ENCODE results near the gene UFSP2. TPM values are rescaled to one million over a fixed set of nuclear protein-coding genes. Genes with fewer than 3 reads are reported as not detected.

UFSP2 gene, protein sequence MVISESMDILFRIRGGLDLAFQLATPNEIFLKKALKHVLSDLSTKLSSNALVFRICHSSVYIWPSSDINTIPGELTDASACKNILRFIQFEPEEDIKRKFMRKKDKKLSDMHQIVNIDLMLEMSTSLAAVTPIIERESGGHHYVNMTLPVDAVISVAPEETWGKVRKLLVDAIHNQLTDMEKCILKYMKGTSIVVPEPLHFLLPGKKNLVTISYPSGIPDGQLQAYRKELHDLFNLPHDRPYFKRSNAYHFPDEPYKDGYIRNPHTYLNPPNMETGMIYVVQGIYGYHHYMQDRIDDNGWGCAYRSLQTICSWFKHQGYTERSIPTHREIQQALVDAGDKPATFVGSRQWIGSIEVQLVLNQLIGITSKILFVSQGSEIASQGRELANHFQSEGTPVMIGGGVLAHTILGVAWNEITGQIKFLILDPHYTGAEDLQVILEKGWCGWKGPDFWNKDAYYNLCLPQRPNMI
- total RNA-seq (43.1 and 50.3 TPM in 2 replicates), polyA plus RNA-seq (33.1 and 43.2 TPM in 2 replicates), polyA minus RNA-seq (ENCODE audit: low replicate concordance) (12.7 and 14.6 TPM in 2 replicates)
- polyA plus RNA-seq (2012): 27.3 and 30.9 TPM in 2 replicates

DNA sequence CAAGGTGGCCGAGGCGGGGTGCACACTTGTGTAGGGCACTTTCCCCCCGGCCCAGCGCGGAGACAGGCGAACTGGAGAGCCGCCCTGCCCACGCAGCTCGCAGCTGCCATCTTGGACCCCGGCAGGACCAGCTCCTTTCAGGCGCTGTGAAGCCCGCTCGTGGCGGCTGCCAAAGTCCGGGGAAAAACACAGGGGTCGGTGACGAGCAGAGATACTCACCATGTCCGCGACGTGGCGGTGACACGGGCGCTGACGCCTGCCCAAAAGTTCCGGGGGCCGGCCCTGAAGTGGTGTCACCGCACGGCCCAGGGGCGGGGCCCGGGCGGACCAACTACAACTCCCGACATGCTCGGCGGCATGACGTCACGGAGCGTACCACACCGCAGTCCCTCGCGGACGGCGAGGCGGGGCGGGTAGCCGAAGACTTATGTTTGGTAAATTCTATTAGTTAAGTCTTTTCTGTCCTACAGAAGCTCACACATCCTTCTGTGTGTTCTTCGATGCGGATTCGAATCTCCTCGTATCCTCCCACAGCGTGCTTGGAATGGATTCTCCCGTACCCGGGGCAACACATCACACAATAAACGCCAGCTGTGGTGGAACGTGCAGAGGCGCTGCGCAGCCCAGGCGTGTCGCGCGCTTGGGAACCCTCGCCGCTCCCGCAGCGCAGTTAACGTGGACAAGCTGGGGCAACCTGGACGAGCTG, at the start of gene UFSP2:
Gene UFSP2, minus strand, starts transcription at position 318 of the 706 bp plus-strand sequence. Its CDS starts 96 bp downstream, at position 222.
- Histone ChIP-seq H4K20me1 (ENCODE audit: control insufficient read depth, extremely low read depth, insufficient read depth, low read length) (no peaks in the 10 kb centered on the region), H3K79me2 (ENCODE audit: control insufficient read depth, insufficient read depth, low read length) (peaks cover 9% of the 10 kb centered on the region), H3K27ac (ENCODE audit: insufficient read depth, low read length) (peak within 1 kb of the TSS; percentile 99), H3K4me3 (replicated peaks in 1 of 4; ENCODE audit: control extremely low read depth in 1 of 4, insufficient read depth in 1 of 4, low read depth in 3 of 4, low read length in 4 of 4) (peak within 1 kb of the TSS; percentile 54 to 95 (median 72)), H3K4me1 (ENCODE audit: control insufficient read depth, extremely low read depth, insufficient read depth, low read length) (peaks cover 9% of the 10 kb centered on the region), H3K27me3 (ENCODE audit: control insufficient read depth, insufficient read depth, low read length) (no peaks in the 10 kb centered on the region), H3K36me3 (ENCODE audit: control insufficient read depth, insufficient read depth, low read length) (no peaks in the 10 kb centered on the region), H3K4me2 (ENCODE audit: extremely low read depth, insufficient read depth, low read length) (peak within 1 kb of the TSS; percentile 98), H2AFZ (ENCODE audit: low read length) (peak within 1 kb of the TSS; percentile 96), H3K9ac (ENCODE audit: insufficient read depth, low read length) (peak within 1 kb of the TSS; percentile 98), H3K9me3 (ENCODE audit: control insufficient read depth, insufficient read depth, low read depth, low read length) (no peaks in the 10 kb centered on the region)
- TF ChIP-seq, protein P1, sequence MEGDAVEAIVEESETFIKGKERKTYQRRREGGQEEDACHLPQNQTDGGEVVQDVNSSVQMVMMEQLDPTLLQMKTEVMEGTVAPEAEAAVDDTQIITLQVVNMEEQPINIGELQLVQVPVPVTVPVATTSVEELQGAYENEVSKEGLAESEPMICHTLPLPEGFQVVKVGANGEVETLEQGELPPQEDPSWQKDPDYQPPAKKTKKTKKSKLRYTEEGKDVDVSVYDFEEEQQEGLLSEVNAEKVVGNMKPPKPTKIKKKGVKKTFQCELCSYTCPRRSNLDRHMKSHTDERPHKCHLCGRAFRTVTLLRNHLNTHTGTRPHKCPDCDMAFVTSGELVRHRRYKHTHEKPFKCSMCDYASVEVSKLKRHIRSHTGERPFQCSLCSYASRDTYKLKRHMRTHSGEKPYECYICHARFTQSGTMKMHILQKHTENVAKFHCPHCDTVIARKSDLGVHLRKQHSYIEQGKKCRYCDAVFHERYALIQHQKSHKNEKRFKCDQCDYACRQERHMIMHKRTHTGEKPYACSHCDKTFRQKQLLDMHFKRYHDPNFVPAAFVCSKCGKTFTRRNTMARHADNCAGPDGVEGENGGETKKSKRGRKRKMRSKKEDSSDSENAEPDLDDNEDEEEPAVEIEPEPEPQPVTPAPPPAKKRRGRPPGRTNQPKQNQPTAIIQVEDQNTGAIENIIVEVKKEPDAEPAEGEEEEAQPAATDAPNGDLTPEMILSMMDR (conservative IDR thresholded peaks at IDR 0.05 in 1 of 2, IDR thresholded peaks at IDR 0.05 in 1 of 2; ENCODE audit: low read depth in 1 of 2, low read length in 2 of 2): no peak
- no peak for TF ChIP-seq EZH2 (IDR thresholded peaks at IDR 0.05; ENCODE audit: low read length, missing control alignments)
- DNase-seq (ENCODE audit: low read depth in 2 of 2): peak; percentile 86 to 92

DNA sequence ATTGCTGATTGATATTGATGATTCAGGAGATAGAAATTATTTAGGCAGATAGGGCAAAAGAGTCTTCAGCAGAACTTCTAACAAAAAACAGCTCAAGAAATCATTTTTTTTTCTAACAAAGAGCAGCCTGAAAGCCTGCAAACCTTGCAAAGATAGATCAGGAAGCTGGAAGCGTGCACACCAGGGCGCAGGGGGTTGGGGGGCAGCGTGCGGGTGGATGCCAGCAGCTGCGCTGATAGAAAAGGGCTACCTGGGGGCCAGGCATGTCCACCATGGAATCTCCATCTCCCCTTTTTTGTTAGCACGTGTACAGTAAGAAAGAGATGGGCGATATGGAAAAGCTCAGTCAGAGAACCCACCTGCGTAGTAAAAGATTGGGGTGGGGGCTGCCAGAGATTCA, 47.5 kb upstream of the UFSP2 start:
- no peak for DNase-seq (ENCODE audit: low read depth in 2 of 2)
- TF ChIP-seq EZH2 (IDR thresholded peaks at IDR 0.05; ENCODE audit: low read length, missing control alignments): no peak
- TF ChIP-seq, protein P1 (conservative IDR thresholded peaks at IDR 0.05 in 1 of 2, IDR thresholded peaks at IDR 0.05 in 1 of 2; ENCODE audit: low read depth in 1 of 2, low read length in 2 of 2): no peak
- Histone ChIP-seq H3K36me3 (ENCODE audit: control insufficient read depth, insufficient read depth, low read length) (no peaks in the 10 kb centered on the region), H3K4me1 (ENCODE audit: control insufficient read depth, extremely low read depth, insufficient read depth, low read length) (no peaks in the 10 kb centered on the region), H3K79me2 (ENCODE audit: control insufficient read depth, insufficient read depth, low read length) (no peaks in the 10 kb centered on the region), H3K9me3 (ENCODE audit: control insufficient read depth, insufficient read depth, low read depth, low read length) (no peaks in the 10 kb centered on the region), H4K20me1 (ENCODE audit: control insufficient read depth, extremely low read depth, insufficient read depth, low read length) (no peaks in the 10 kb centered on the region), H3K27ac (ENCODE audit: insufficient read depth, low read length) (no peak overlapping the region), H2AFZ (ENCODE audit: low read length) (no peak overlapping the region), H3K4me3 (replicated peaks in 1 of 4; ENCODE audit: control extremely low read depth in 1 of 4, insufficient read depth in 1 of 4, low read depth in 3 of 4, low read length in 4 of 4) (no peak overlapping the region), H3K27me3 (ENCODE audit: control insufficient read depth, insufficient read depth, low read length) (peaks cover 5% of the 10 kb centered on the region), H3K9ac (ENCODE audit: insufficient read depth, low read length) (no peak overlapping the region), H3K4me2 (ENCODE audit: extremely low read depth, insufficient read depth, low read length) (no peak overlapping the region)

DNA sequence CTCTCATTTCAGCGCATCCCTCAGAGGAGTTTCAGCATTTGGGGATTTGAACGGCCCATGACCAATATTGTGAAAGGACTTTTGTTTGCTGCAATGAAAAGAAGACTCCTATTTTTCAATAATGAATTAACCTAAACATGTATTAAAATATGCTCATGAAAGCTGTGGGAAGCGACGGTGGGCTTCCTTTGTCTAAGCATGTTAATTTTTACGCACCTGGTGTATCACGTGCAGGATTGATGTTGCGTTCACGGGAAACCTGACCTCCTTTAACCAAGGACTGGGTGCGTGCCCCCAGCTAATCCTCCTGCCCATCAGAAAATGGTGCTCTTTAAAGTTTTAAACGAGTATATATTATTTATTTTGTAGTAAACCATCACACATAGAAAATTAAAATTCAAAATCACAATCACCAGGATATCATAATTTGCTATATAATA, 46.4 kb upstream of the UFSP2 start:
- Histone ChIP-seq H3K4me1 (ENCODE audit: control insufficient read depth, extremely low read depth, insufficient read depth, low read length) (no peaks in the 10 kb centered on the region), H3K27ac (ENCODE audit: insufficient read depth, low read length) (peak overlapping the region; percentile 28), H3K9ac (ENCODE audit: insufficient read depth, low read length) (peak overlapping the region; percentile 57), H3K4me3 (replicated peaks in 1 of 4; ENCODE audit: control extremely low read depth in 1 of 4, insufficient read depth in 1 of 4, low read depth in 3 of 4, low read length in 4 of 4) (peak overlapping the region; percentile 52 to 71 (median 65)), H3K79me2 (ENCODE audit: control insufficient read depth, insufficient read depth, low read length) (no peaks in the 10 kb centered on the region), H3K9me3 (ENCODE audit: control insufficient read depth, insufficient read depth, low read depth, low read length) (no peaks in the 10 kb centered on the region), H3K27me3 (ENCODE audit: control insufficient read depth, insufficient read depth, low read length) (peaks cover 5% of the 10 kb centered on the region), H4K20me1 (ENCODE audit: control insufficient read depth, extremely low read depth, insufficient read depth, low read length) (no peaks in the 10 kb centered on the region), H3K4me2 (ENCODE audit: extremely low read depth, insufficient read depth, low read length) (peak overlapping the region; percentile 94), H3K36me3 (ENCODE audit: control insufficient read depth, insufficient read depth, low read length) (no peaks in the 10 kb centered on the region), H2AFZ (ENCODE audit: low read length) (peak overlapping the region; percentile 63)
- DNase-seq (ENCODE audit: low read depth in 2 of 2): no peak
- no peak for TF ChIP-seq EZH2 (IDR thresholded peaks at IDR 0.05; ENCODE audit: low read length, missing control alignments)
- TF ChIP-seq, protein P1 (conservative IDR thresholded peaks at IDR 0.05 in 1 of 2, IDR thresholded peaks at IDR 0.05 in 1 of 2; ENCODE audit: low read depth in 1 of 2, low read length in 2 of 2): no peak
